Smooth muscle cell of the brain vasculature (primary cell): Measurements from ENCODE around the gene SHC3.

Source experiments
- DNase-seq: peaks from one replicate; pipeline ENCODE4 v3.0.0-alpha.2; 2012; ENCODE audit warnings: low read depth, low spot score

SHC3 gene

GRCh38 chr9:89054865-89055495 lies 123.6 kb downstream of the SHC3 start:
- no peak for DNase-seq

GRCh38 chr9:89053301-89053700 lies 125.3 kb downstream of the SHC3 start:
- no peak for DNase-seq

GRCh38 chr9:89052470-89053097 lies 126.0 kb downstream of the SHC3 start:
- no peak for DNase-seq

- DNase-seq, result no peak
Measured at GRCh38 chr9:89051421-89052025, 127.1 kb downstream of the SHC3 start.

GRCh38 chr9:89049646-89050045 lies 129.0 kb downstream of the SHC3 start:
- no peak for DNase-seq

- DNase-seq, result no peak
Measured at GRCh38 chr9:89048616-89049015, 130.0 kb downstream of the SHC3 start.

GRCh38 chr9:89047667-89048066 lies 131.0 kb downstream of the SHC3 start:
- no peak for DNase-seq

GRCh38 chr9:89046832-89047231 lies 131.8 kb downstream of the SHC3 start:
- DNase-seq, result no peak

- no peak for DNase-seq
Measured at GRCh38 chr9:89044881-89045280, 133.7 kb downstream of the SHC3 start.

GRCh38 chr9:89044104-89044503 lies 134.5 kb downstream of the SHC3 start:
- no peak for DNase-seq

- no peak for DNase-seq
Measured at GRCh38 chr9:89042984-89043383, 135.6 kb downstream of the SHC3 start.

- no peak for DNase-seq
Measured at GRCh38 chr9:89039664-89040063, 139.0 kb downstream of the SHC3 start.

GRCh38 chr9:89039104-89039465 lies 139.5 kb downstream of the SHC3 start:
- DNase-seq, result no peak

- DNase-seq, result no peak
Measured at GRCh38 chr9:89038382-89039103, 140.1 kb downstream of the SHC3 start.

- DNase-seq, result no peak
Measured at GRCh38 chr9:89037891-89038290, 140.7 kb downstream of the SHC3 start.

- DNase-seq, result no peak
Measured at GRCh38 chr9:89037346-89037745, 141.3 kb downstream of the SHC3 start.

- DNase-seq, result no peak
Measured at GRCh38 chr9:89036891-89037290, 141.7 kb downstream of the SHC3 start.

GRCh38 chr9:89036383-89036782 lies 142.2 kb downstream of the SHC3 start:
- no peak for DNase-seq

GRCh38 chr9:89032661-89033060 lies 146.0 kb downstream of the SHC3 start:
- no peak for DNase-seq

GRCh38 chr9:89032173-89032572 lies 146.4 kb downstream of the SHC3 start:
- no peak for DNase-seq

- no peak for DNase-seq
Measured at GRCh38 chr9:89029788-89030187, 148.8 kb downstream of the SHC3 start.

GRCh38 chr9:89026876-89027275 lies 151.7 kb downstream of the SHC3 start:
- no peak for DNase-seq

- DNase-seq, result no peak
Measured at GRCh38 chr9:89025553-89025952, 153.1 kb downstream of the SHC3 start.
